ENCODE measurements around the gene MMP11. TPM values are rescaled to one million over a fixed set of nuclear protein-coding genes. Genes with fewer than 3 reads are reported as not detected.

The MMP11 gene
- total and polyA plus RNA-seq, 2 of the 4 experiments (the other 2 are of a cell fraction): 2.2 to 6.0 TPM

- in situ Hi-C loops (cut with MboI; ENCODE audit: low sequenced_read_pairs): no loop called here
- no peak overlapping the region for H3K4me2 ChIP-seq (ENCODE audit: low read depth, low read length)
- H3K4ac ChIP-seq (ENCODE audit: low read depth, low read length): peak overlapping the region; percentile 45
- no peaks in the 10 kb centered on the region for H3K27me3 ChIP-seq (ENCODE audit: control insufficient read depth, insufficient read depth, low read length)
- peak overlapping the region in 1 of 2 experiments; percentile 64; a peak in 1 of 4 replicates for H4K8ac ChIP-seq (ENCODE audit: low read depth in 2 of 2, low read length in 2 of 2)
- H3K9me3 ChIP-seq (ENCODE audit: control insufficient read depth, insufficient read depth, low read length): no peaks in the 10 kb centered on the region
- H3K36me3 ChIP-seq (ENCODE audit: control insufficient read depth, insufficient read depth, low read length): no peaks in the 10 kb centered on the region
- H3K14ac ChIP-seq (replicated peaks; ENCODE audit: low read depth, low read length): peak overlapping the region; percentile 83; the same call in 1 of the 2 replicates
- peak overlapping the region; percentile 53 for H2AFZ ChIP-seq (replicated peaks; ENCODE audit: low read length, poor library complexity)
- intact Hi-C loops (cut with micrococcal nuclease): no loop called here
- H3K79me1 ChIP-seq (ENCODE audit: low read depth in 1 of 2, low read length in 2 of 2): peaks cover 7 to 17% of the 10 kb centered on the region in 2 experiments; a peak in 3 of 4 replicates
- no peak overlapping the region for H2AK9ac ChIP-seq (replicated peaks; ENCODE audit: low read depth, low read length, poor library complexity)
- no peak overlapping the region for H3K9ac ChIP-seq (ENCODE audit: low read depth, low read length)
- H3K56ac ChIP-seq (ENCODE audit: extremely low read depth, insufficient read depth, low read length): no peak overlapping the region
- H3K9me1 ChIP-seq (ENCODE audit: insufficient read depth, low read length): peaks cover 17% of the 10 kb centered on the region
- peak overlapping the region; percentile 9 for H2BK120ac ChIP-seq (ENCODE audit: low read depth, low read length)
- peaks cover 13% of the 10 kb centered on the region for H4K20me1 ChIP-seq (ENCODE audit: insufficient read depth, low read length)
- peak overlapping the region; percentile 31; the same call in 1 of the 2 replicates for H4K91ac ChIP-seq (ENCODE audit: insufficient read depth, low read depth, low read length)
- 96% methylated on average over 3 of the region's 15 CpGs; no CpG with 5 or more reads in 1 of the 2 experiments for WGBS, 2 experiments (ENCODE audit: extremely low coverage in 2 of 2, insufficient read length in 1 of 2)
- no peak overlapping the region for H3K4me3 ChIP-seq (ENCODE audit: insufficient read depth, low read depth, low read length)
- no TSS peak for BruUV-seq (replicated peaks)
- H2BK20ac ChIP-seq (ENCODE audit: low read depth, low read length): peak overlapping the region; percentile 1
- dilution Hi-C loops (cut with HindIII; ENCODE audit: low sequenced_read_pairs, unreplicated experiment): no loop called here
- peak overlapping the region; percentile 45; the same call in 1 of the 2 replicates for H3K23ac ChIP-seq (ENCODE audit: low read depth, low read length)
- ChIA-PET CTCF (interaction anchor here (1.0 kb wide), 1 partner anchor 9 kb away, joined by 3 read pairs; no protein-coding TSS in a partner anchor), POLR2A (ENCODE audit: unreplicated experiment) (no interaction called here)
- no peak for ATAC-seq (ENCODE audit: low read depth)
- peaks cover 22% of the 10 kb centered on the region for H3K4me1 ChIP-seq (ENCODE audit: control insufficient read depth, insufficient read depth, low read length)
- no peak overlapping the region for H3K27ac ChIP-seq (ENCODE audit: insufficient read depth, low read length)
- no peak overlapping the region; the same call in 2 of the 3 replicates for H2BK15ac ChIP-seq (ENCODE audit: low read depth, low read length)
- TF ChIP-seq CHD1 (IDR thresholded peaks at IDR 0.05; ENCODE audit: low read depth, low read length): no peak
- no peak for TF ChIP-seq SMC3 (IDR thresholded peaks at IDR 0.05; ENCODE audit: low read depth, low read length)
- no peak for TF ChIP-seq ELK1 (IDR thresholded peaks at IDR 0.05; ENCODE audit: borderline replicate concordance, low read depth, low read length)
- no peak for DNase-seq
- H2AK5ac ChIP-seq (ENCODE audit: low read depth, low read length): peak overlapping the region; percentile 76; the same call in 1 of the 2 replicates
- no peak overlapping the region for H3K18ac ChIP-seq (ENCODE audit: low read depth, low read length)
- H2BK5ac ChIP-seq (ENCODE audit: low read depth, low read length, poor library complexity, severe bottlenecking): peak overlapping the region; percentile 7
- H4K5ac ChIP-seq (ENCODE audit: low read depth, low read length): peak overlapping the region; percentile 26; the same call in 1 of the 2 replicates
Measured at GRCh38 chr22:23783265-23784150, 10.9 kb downstream of the MMP11 start.

Measured in IMR-90 (cell line).